GM12801 (cell line): ENCODE measurements around the gene NCOA7.

Experiments used
- TF ChIP-seq, protein P1 (sequence below): IDR thresholded peaks from one replicate; pipeline ENCODE4 v1.5.1; 2011; ENCODE audit warnings: control low read depth; ENCODE audit not compliant: insufficient read length; ENCODE audit errors: extremely low read depth

NCOA7 gene

DNA sequence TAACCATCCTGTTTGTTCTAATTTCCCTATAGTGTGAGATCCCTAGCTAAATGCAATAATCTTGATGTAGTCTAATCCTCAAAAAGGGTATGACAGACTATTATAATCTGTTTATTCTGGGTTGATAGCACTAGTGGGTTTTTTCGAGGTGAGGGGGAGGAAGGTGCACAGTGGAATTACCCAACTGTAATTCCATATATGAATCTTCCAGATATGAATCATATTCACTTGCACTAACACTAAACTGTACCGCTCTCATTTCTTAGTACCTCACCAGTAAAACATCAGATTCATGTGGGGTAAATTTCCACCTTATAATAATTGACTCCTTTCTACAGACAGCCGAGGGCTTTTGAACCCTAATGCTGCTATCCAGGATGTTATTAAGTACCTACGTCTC, 16.5 kb downstream of the NCOA7 start:
- TF ChIP-seq, protein P1, sequence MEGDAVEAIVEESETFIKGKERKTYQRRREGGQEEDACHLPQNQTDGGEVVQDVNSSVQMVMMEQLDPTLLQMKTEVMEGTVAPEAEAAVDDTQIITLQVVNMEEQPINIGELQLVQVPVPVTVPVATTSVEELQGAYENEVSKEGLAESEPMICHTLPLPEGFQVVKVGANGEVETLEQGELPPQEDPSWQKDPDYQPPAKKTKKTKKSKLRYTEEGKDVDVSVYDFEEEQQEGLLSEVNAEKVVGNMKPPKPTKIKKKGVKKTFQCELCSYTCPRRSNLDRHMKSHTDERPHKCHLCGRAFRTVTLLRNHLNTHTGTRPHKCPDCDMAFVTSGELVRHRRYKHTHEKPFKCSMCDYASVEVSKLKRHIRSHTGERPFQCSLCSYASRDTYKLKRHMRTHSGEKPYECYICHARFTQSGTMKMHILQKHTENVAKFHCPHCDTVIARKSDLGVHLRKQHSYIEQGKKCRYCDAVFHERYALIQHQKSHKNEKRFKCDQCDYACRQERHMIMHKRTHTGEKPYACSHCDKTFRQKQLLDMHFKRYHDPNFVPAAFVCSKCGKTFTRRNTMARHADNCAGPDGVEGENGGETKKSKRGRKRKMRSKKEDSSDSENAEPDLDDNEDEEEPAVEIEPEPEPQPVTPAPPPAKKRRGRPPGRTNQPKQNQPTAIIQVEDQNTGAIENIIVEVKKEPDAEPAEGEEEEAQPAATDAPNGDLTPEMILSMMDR: no peak

DNA sequence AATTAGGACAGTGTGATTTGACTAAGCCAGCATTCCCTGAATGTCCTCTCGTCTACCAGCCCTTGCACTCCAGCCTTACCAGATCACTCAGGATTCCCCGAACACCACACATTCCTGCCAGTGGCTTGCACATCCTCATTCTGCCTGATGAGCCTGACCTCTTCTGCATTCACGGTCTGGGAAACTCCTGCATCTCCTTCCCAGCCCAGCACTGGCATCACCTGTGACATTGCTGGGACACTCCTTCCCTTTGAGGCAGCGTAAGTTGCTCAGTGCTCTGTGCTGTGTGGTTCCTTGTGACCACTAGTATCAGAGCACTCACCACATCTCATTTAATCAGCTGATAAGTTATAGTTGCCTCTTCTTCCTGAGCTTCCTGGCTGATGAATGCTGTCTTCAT, 17.3 kb downstream of the NCOA7 start:
- TF ChIP-seq, protein P1: no peak

DNA sequence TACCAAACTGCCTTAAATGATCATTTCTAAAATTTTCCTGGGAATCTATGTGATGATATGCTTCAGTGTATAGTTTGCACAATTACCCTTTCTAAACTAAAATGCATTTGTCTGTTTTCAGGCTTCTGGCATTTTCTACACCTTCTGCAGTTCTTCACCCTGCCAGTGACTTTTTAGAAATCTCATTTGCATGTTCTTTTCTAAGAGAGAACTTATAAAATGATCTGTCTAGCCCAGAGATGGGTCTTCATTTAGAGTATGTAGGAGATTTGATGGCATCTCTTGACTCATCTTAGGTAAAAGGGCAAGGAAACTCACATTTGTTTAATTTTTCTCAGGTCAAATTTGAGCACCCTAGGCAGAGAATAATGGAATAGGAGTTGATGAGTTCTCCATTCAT, 17.8 kb downstream of the NCOA7 start:
- TF ChIP-seq, protein P1: no peak

DNA sequence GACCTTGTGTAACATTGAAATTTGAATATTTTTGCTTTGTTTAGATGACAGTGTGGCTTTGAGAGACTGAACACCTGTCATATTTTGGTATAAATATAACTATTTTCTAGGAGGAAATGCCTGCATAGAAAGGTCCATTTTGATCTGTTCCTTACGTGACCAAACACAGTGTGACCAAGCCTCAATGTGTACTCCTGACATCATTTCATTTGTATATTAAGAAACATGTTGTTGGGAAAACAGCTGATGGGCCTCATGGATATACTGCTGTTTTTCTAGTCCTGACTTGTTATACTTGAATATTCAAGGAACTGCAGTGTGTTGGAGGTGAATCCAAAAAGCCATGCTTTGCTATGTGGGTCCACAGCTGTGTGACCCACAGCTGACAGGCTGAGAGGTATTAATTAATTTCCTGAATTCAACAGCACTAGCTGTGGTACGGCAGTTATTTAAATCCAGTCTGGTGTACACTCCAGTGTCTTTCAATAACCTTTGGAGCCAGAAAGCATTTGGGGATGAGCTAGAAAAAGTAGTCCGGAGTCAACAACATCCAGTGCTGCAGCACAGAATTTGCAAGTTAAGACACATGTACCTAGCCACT, 18.9 kb downstream of the NCOA7 start:
- TF ChIP-seq, protein P1: no peak

DNA sequence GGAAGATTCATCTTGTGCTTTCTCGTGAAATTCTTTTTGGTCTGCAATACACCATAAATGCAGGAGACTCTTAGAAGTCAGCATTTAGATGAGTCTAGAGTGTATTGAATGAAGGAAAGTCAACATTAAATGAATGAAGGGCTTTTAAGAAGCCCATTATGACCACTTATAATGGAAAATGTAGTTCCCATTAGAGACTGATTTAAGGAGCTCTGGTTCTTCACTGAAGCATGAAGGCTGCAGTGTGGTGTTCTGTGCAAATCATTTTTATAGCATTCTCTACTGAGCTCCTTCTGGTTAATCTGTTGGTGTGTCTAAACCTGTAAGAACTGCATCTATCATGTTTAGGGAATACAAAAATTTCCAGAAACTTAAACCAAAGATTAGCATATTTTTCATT, 19.7 kb downstream of the NCOA7 start:
- TF ChIP-seq, protein P1: no peak

DNA sequence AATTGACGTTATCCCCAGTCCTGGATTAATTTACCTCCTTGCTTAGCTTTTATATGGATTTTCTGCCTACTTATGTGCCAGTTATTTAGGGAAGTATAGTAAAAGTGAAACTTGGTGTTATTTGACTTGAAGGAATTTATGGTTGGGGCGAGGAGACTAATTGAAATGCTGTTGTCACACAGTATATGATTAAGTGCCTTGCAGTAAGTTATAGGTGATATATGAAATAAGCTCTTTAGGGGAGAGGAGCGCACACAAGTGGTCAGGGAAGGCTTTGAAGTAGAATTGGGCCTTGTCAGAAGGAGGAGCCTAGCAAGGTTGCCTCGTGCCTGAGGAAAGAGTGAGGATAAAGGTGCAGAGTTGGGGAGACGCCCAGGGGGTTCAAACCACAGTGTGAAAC, 20.5 kb downstream of the NCOA7 start:
- TF ChIP-seq, protein P1: no peak

DNA sequence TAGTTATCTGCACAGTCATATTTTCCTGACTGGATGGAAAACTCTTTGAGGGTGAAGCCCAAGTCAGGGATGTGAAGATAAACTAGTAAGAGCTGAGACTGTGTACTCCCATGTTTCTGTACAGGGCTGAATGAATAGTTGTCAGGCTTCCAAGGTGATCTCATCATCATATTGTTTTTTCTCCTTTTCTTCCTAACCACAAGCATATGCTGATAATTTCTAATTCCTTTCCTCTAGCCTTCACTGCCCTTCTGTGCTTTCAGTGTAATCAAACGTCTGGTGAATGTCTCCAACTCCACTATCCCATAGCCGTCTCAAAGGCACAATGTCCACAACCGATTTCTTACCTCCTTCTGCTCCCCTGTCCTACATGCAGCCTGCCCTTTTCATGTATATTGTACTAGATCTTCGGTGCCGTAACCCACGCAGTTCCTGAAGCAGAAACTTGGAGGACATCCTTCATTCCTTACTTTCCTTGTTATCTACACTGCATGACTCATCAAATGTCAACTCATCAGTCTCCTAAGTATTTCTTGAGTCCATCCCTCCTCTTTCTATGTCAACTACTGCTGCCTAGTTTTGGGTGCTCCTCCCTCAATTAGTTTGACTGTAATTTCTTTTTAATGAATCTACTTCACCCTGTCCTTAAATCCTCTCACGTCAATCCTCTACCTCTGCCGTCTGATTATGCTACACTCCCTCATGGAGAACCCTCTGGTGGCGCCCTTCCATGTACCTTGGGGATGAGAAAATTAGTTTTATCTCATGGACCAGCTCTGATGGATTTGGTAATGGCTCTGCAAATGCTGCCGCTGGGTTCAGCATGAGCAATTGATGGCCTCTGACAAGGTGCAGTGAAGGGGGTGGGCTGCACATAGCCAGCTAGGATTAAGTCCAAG, 21.9 kb downstream of the NCOA7 start:
- TF ChIP-seq, protein P1: no peak
